HG03354 (cell line): ENCODE data around the gene ADAM20.

ENCODE experiments used
- ATAC-seq: cut with Tn5 transposase; IDR thresholded peaks from one replicate; pipeline ENCODE4 v1.9.1; 2021; ENCODE audit warnings: mild to moderate bottlenecking; ENCODE audit not compliant: unreplicated experiment, poor library complexity, severe bottlenecking

Gene ADAM20

GRCh38 chr14:70473825-70474224 lies 61.0 kb downstream of the ADAM20 start:
- no peak for ATAC-seq
